Endothelial cell of umbilical vein (primary cell): ENCODE data around the gene DOCK8. TPM values are rescaled to one million over a fixed set of nuclear protein-coding genes. Genes with fewer than 3 reads are reported as not detected.

Source experiments
- BruUV-seq: library from RNA; stranded (reverse); fragments of 400-500 nt; replicated peaks from 2 replicates; lab custom pipeline; 2021; lab: Mats Ljungman, UMichigan
- CTCF ChIA-PET: fragments of 300-600, 350-600 bp; sonication (Branson Sonifier 250); formaldehyde crosslinking; loops from one replicate; lab custom pipeline; 2021; ENCODE audit warnings: antibody characterized with exemption, inconsistent platforms; lab: Charles Lee
- POLR2A ChIA-PET: fragments of 300-600, 350-600 bp; sonication (Branson Sonifier 250); formaldehyde crosslinking; loops from one replicate; lab custom pipeline; 2021; ENCODE audit warnings: antibody characterized with exemption, inconsistent platforms; lab: Charles Lee
- DNase-seq: peaks from one replicate; pipeline ENCODE4 v3.0.0-alpha.2; 2011; ENCODE audit warnings: low read depth, low spot score
- FAIRE-seq: peaks from 2 replicates; lab custom pipeline; 2011; peaks lifted over from hg19 to GRCh38; lab: Jason Lieb, UNC
- H2AFZ ChIP-seq: 2 replicates; pipeline ENCODE4 v1.6.0; 2012; ENCODE audit warnings: low read depth, low read length, control low read depth, inconsistent platforms
- H3K27ac ChIP-seq: 2 replicates; pipeline ENCODE4 v1.5.1; 2011; ENCODE audit warnings: low read depth, mild to moderate bottlenecking, control low read depth, low read length, moderate library complexity; ENCODE audit not compliant: insufficient read depth
- H3K27me3 ChIP-seq, 2 experiments: 2 replicates each; pipeline versions ENCODE4 v1.6.0 to v1.6.1; 2011; ENCODE audit warnings: low read length in 2 of 2, mixed read lengths in 1 of 2; ENCODE audit not compliant: control insufficient read depth in 2 of 2, insufficient read depth in 2 of 2
- H3K36me3 ChIP-seq, 2 experiments: 2 replicates in 1 of 2; 3 replicates in 1 of 2; pipeline ENCODE4 v1.5.1; 2011; ENCODE audit warnings: low read length in 2 of 2, mild to moderate bottlenecking in 1 of 2, moderate library complexity in 1 of 2; ENCODE audit not compliant: control insufficient read depth in 2 of 2, insufficient read depth in 2 of 2; ENCODE audit errors: extremely low read depth in 1 of 2
- H3K4me1 ChIP-seq: 3 replicates; pipeline ENCODE4 v1.5.1; 2011; ENCODE audit warnings: mild to moderate bottlenecking, low read length; ENCODE audit not compliant: control insufficient read depth, insufficient read depth; ENCODE audit errors: extremely low read depth
- H3K4me2 ChIP-seq: 2 replicates; pipeline ENCODE4 v1.6.1; 2011; ENCODE audit warnings: low read length, control low read depth, mixed read lengths; ENCODE audit not compliant: insufficient read depth
- H3K4me3 ChIP-seq, 3 experiments: fragments of 200-600 bp in 1 of 3; sonication (generic), shearing (Covaris generic) in 1 of 3; replicated peaks in 1 of 3; 2 replicates each; pipeline ENCODE4 v1.5.1; 2011 to 2016; ENCODE audit warnings: control low read depth in 3 of 3, low read length in 3 of 3, mild to moderate bottlenecking in 2 of 3, inconsistent platforms in 1 of 3, low read depth in 1 of 3, moderate library complexity in 1 of 3; ENCODE audit not compliant: insufficient read depth in 1 of 3
- H3K79me2 ChIP-seq: 2 replicates; pipeline ENCODE4 v1.6.0; 2012; ENCODE audit warnings: low read length, inconsistent platforms; ENCODE audit not compliant: control insufficient read depth, insufficient read depth
- H3K9ac ChIP-seq: replicated peaks from 2 replicates; pipeline ENCODE3; 2011; ENCODE audit warnings: low read length, control low read depth; ENCODE audit not compliant: insufficient read depth; ENCODE audit errors: extremely low read depth
- H3K9me1 ChIP-seq: replicated peaks from 3 replicates; pipeline ENCODE4 v1.6.0; 2011; ENCODE audit warnings: mild to moderate bottlenecking, low read length; ENCODE audit not compliant: control insufficient read depth, insufficient read depth; ENCODE audit errors: extremely low read depth
- H3K9me3 ChIP-seq: replicated peaks from 2 replicates; pipeline ENCODE4 v1.5.1; 2012; ENCODE audit warnings: low read length, inconsistent platforms; ENCODE audit not compliant: control insufficient read depth, insufficient read depth
- H4K20me1 ChIP-seq: replicated peaks from 2 replicates; pipeline ENCODE3; 2011; ENCODE audit warnings: mild to moderate bottlenecking, low read length; ENCODE audit not compliant: control insufficient read depth, insufficient read depth; ENCODE audit errors: extremely low read depth
- CTCF ChIP-seq, 2 donors: IDR thresholded peaks; 1 replicate in 1 of 2; 2 replicates in 1 of 2; pipeline ENCODE4 v1.5.1; 2011; ENCODE audit warnings: low read length in 2 of 2, mild to moderate bottlenecking in 2 of 2, moderate library complexity in 2 of 2, control low read depth in 1 of 2, inconsistent platforms in 1 of 2, low read depth in 1 of 2; ENCODE audit not compliant: insufficient read depth in 1 of 2; ENCODE audit errors: extremely low read depth in 1 of 2
- EZH2 ChIP-seq: IDR thresholded peaks from 2 replicates; pipeline ENCODE4 v1.6.1; 2012; ENCODE audit warnings: borderline replicate concordance, low read depth, mild to moderate bottlenecking, moderate library complexity, low read length, inconsistent platforms; ENCODE audit not compliant: severe bottlenecking
- FOS ChIP-seq: IDR thresholded peaks from 2 replicates; pipeline ENCODE4 v1.6.1; 2011; ENCODE audit warnings: mild to moderate bottlenecking, low read length, moderate library complexity, borderline replicate concordance; ENCODE audit not compliant: insufficient read depth
- GATA2 ChIP-seq: IDR thresholded peaks from 2 replicates; pipeline ENCODE4 v1.7.0; 2011; ENCODE audit warnings: low read depth, mild to moderate bottlenecking, moderate library complexity, mixed read lengths, low read length; ENCODE audit not compliant: insufficient read length, insufficient read depth
- JUN ChIP-seq: IDR thresholded peaks from 2 replicates; pipeline ENCODE4 v1.6.1; 2011; ENCODE audit warnings: borderline replicate concordance, low read depth; ENCODE audit not compliant: insufficient read length, insufficient read depth
- MAX ChIP-seq: IDR thresholded peaks from 2 replicates; pipeline ENCODE4 v1.6.1; 2011; ENCODE audit not compliant: insufficient read depth, insufficient read length
- MYC ChIP-seq: IDR thresholded peaks from one replicate; pipeline ENCODE4 v1.6.1; 2011; ENCODE audit warnings: mild to moderate bottlenecking, low read depth, low read length
- POLR2A ChIP-seq: IDR thresholded peaks from 2 replicates; pipeline ENCODE4 v1.6.1; 2012; ENCODE audit warnings: low read depth, mild to moderate bottlenecking, control low read depth, low read length
- POLR2AphosphoS5 ChIP-seq: IDR thresholded peaks from 2 replicates; pipeline ENCODE4 v1.6.1; 2012; ENCODE audit warnings: low read depth, mild to moderate bottlenecking, control low read depth, low read length, moderate library complexity; ENCODE audit not compliant: insufficient read depth
- dilution Hi-C: fragments of 300-500 bp; cut with MboI; formaldehyde crosslinking; loops from one replicate; pipeline ENCODE4 v1.15.0; 2019; ENCODE audit warnings: low sequenced_read_pairs; ENCODE audit not compliant: extremely low pct_ligation_motif_present
- intact Hi-C: fragments of 100-400 bp; cut with micrococcal nuclease; formaldehyde crosslinking; loops from one replicate; pipeline ENCODE4 v1.10.0; 2022
- polyA plus RNA-seq, 4 experiments: library from polyadenylated mRNA; depleted of rRNA in 3 of 4; stranded (reverse) in 3 of 4; unstranded in 1 of 4; fragments of >200 nt; gene quantifications; 2 replicates each; pipeline versions ENCODE4 v1.2.1 to v1.2.3, GENCODE V29; 2011 to 2012; ENCODE audit warnings: missing spikeins in 1 of 4
- total RNA-seq: library from RNA; stranded (reverse); gene quantifications from 2 replicates; pipeline ENCODE4 v1.2.3, GENCODE V29; 2021

The DOCK8 gene
- total and polyA plus RNA-seq, 2 donors (not counting 3 experiments of a cell fraction or from before 2014, with no cell fraction given), result 0.54 to 1.3 TPM

GRCh38 chr9:426976-427375, 212.3 kb downstream of the DOCK8 start:
- no peak overlapping the region for H3K9ac ChIP-seq
- H3K4me1 ChIP-seq, result no peaks in the 10 kb centered on the region
- H3K27ac ChIP-seq, result no peak overlapping the region
- no peaks in the 10 kb centered on the region for H3K36me3 ChIP-seq
- ChIA-PET CTCF (interaction anchor here (1.0 kb wide), 1 partner anchor 10 kb away, joined by 3 read pairs; no protein-coding TSS in a partner anchor), POLR2A (no interaction called here)
- DNase-seq (no peak), FAIRE-seq (no peak)
- no peak overlapping the region for H3K4me2 ChIP-seq
- no peaks in the 10 kb centered on the region for H3K9me3 ChIP-seq
- intact Hi-C loops, result no loop called here
- TF ChIP-seq POLR2A (no peak), JUN (no peak), MYC (no peak), EZH2 (no peak), GATA2 (no peak), CTCF (IDR thresholded peaks at IDR 0.05; ENCODE audit: extremely low read depth in 1 of 2, insufficient read depth in 1 of 2, low read depth in 1 of 2, low read length in 2 of 2) (no peak), POLR2AphosphoS5 (no peak), MAX (no peak), FOS (no peak)
- no peak overlapping the region for H3K4me3 ChIP-seq
- no TSS peak for BruUV-seq
- no peaks in the 10 kb centered on the region for H3K79me2 ChIP-seq
- H2AFZ ChIP-seq, result no peak overlapping the region
- no peaks in the 10 kb centered on the region for H3K9me1 ChIP-seq
- no peaks in the 10 kb centered on the region for H4K20me1 ChIP-seq
- dilution Hi-C loops, result no loop called here
- no peaks in the 10 kb centered on the region for H3K27me3 ChIP-seq
